Endodermal cell (in vitro differentiated cells): ENCODE results near the gene DRG2. TPM values are rescaled to one million over a fixed set of nuclear protein-coding genes. Genes with fewer than 3 reads are reported as not detected.

ENCODE experiments used
- DNase-seq: peaks from one replicate; pipeline ENCODE4 v3.0.0-alpha.2; 2017
- H3K27ac ChIP-seq: 2 replicates; pipeline ENCODE4 v1.5.1; 2013; ENCODE audit warnings: mild to moderate bottlenecking, low read depth, low read length, moderate library complexity
- H3K27me3 ChIP-seq: 2 replicates; pipeline ENCODE4 v1.6.1; 2013; ENCODE audit warnings: mild to moderate bottlenecking, low read length, moderate library complexity; ENCODE audit not compliant: insufficient read depth, control insufficient read depth, poor library complexity, severe bottlenecking
- H3K36me3 ChIP-seq: 2 replicates; pipeline ENCODE4 v1.7.0; 2013; ENCODE audit warnings: mild to moderate bottlenecking, low read length, moderate library complexity; ENCODE audit not compliant: control insufficient read depth, insufficient read depth
- H3K4me1 ChIP-seq: one replicate; pipeline ENCODE4 v1.7.0; 2013; ENCODE audit warnings: low read length; ENCODE audit not compliant: control insufficient read depth, insufficient read depth
- H3K4me3 ChIP-seq: 2 replicates; pipeline ENCODE4 v1.5.1; 2013; ENCODE audit warnings: mild to moderate bottlenecking, low read length, moderate library complexity
- H3K9ac ChIP-seq: 2 replicates; pipeline ENCODE4 v1.6.1; 2013; ENCODE audit warnings: mild to moderate bottlenecking, low read length, moderate library complexity; ENCODE audit not compliant: poor library complexity, severe bottlenecking; ENCODE audit errors: extremely low read depth
- H3K9me3 ChIP-seq: 2 replicates; pipeline ENCODE4 v1.6.1; 2013; ENCODE audit warnings: mild to moderate bottlenecking, low read length, moderate library complexity; ENCODE audit not compliant: control insufficient read depth
- H3K27ac Mint-ChIP-seq: 2 replicates; pipeline ENCODE4 v1.8.0; 2020; ENCODE audit warnings: mixed read lengths
- H3K27me3 Mint-ChIP-seq: 2 replicates; pipeline ENCODE4 v1.8.0; 2021; ENCODE audit warnings: mild to moderate bottlenecking, mixed read lengths; ENCODE audit not compliant: insufficient read depth
- H3K36me3 Mint-ChIP-seq: 2 replicates; pipeline ENCODE4 v1.8.0; 2020; ENCODE audit warnings: low read depth, mixed read lengths
- H3K4me1 Mint-ChIP-seq: 2 replicates; pipeline ENCODE4 v1.8.0; 2020; ENCODE audit warnings: mixed read lengths
- H3K4me3 Mint-ChIP-seq: 2 replicates; pipeline ENCODE4 v1.8.0; 2020; ENCODE audit warnings: mild to moderate bottlenecking, moderate library complexity, mixed read lengths
- H3K9me3 Mint-ChIP-seq: 2 replicates; pipeline ENCODE4 v1.8.0; 2020; ENCODE audit warnings: mild to moderate bottlenecking, mixed read lengths
- WGBS, 2 experiments: methylation state at CpG; one replicate each; pipeline versions ENCODE4 v1.1.5 to v1.1.7; 2013; ENCODE audit warnings: missing lambda C conversion rate in 2 of 2, mixed read lengths in 1 of 2; ENCODE audit not compliant: insufficient coverage in 1 of 2, insufficient read length in 1 of 2; 5-methylcytosine and 5-hydroxymethylcytosine counted together
- total RNA-seq, 2 donors: library from RNA; stranded (reverse); fragmentation: NEBNext Ultra II Directional in 1 of 2; extraction: Animal tissue kit (Norgen Biotek cat#: 25700) in 1 of 2; gene quantifications; 2 replicates in 1 of 2; 3 replicates in 1 of 2; pipeline ENCODE4 v1.2.1, GENCODE V29; 2021
- TF ChIP-seq, protein P1 (sequence below): fragments of 200-600 bp; sonication (generic); conservative IDR thresholded peaks from 2 replicates; pipeline ENCODE4 v1.5.0; 2021; ENCODE audit warnings: antibody characterized with exemption, mild to moderate bottlenecking

Gene DRG2
- total RNA-seq, 2 donors from 2014 or later, result 45.1 to 49.9 TPM

DNA sequence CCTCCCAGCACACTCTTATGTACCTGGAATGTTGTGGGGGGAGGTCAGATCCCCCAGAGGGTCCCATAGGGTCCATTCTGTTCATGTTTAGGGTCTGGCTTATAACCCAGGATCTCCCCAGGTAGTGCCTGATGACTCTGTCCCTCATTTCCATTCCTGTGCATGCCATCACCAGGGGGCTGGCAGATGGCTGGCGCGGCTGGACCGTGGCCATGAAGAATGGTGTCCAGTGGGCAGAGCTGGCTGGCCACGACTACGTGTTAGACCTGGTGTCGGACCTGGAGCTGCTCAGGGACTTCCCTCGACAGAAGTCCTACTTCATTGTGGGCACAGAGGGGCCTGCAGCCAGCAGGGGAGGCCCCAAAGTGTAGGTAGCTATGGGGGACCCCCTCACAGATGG, 60.8 kb downstream of the DRG2 start:
- Histone ChIP-seq H3K4me1 (peaks cover 3% of the 10 kb centered on the region), H3K4me3 (no peak overlapping the region), H3K27me3 (no peaks in the 10 kb centered on the region), H3K27ac (no peak overlapping the region), H3K9ac (no peak overlapping the region), H3K9me3 (no peaks in the 10 kb centered on the region), H3K36me3 (no peaks in the 10 kb centered on the region)
- no peaks in the 10 kb centered on the region for H3K9me3 Mint-ChIP-seq
- TF ChIP-seq, protein P1, sequence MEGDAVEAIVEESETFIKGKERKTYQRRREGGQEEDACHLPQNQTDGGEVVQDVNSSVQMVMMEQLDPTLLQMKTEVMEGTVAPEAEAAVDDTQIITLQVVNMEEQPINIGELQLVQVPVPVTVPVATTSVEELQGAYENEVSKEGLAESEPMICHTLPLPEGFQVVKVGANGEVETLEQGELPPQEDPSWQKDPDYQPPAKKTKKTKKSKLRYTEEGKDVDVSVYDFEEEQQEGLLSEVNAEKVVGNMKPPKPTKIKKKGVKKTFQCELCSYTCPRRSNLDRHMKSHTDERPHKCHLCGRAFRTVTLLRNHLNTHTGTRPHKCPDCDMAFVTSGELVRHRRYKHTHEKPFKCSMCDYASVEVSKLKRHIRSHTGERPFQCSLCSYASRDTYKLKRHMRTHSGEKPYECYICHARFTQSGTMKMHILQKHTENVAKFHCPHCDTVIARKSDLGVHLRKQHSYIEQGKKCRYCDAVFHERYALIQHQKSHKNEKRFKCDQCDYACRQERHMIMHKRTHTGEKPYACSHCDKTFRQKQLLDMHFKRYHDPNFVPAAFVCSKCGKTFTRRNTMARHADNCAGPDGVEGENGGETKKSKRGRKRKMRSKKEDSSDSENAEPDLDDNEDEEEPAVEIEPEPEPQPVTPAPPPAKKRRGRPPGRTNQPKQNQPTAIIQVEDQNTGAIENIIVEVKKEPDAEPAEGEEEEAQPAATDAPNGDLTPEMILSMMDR, result no peak
- H3K27ac Mint-ChIP-seq, result no peak overlapping the region
- 88 to 89% methylated on average over 6 to 7 of the region's 7 CpGs for WGBS, 2 experiments
- no peak for DNase-seq
- H3K4me3 Mint-ChIP-seq, result no peak overlapping the region
- H3K4me1 Mint-ChIP-seq, result no peaks in the 10 kb centered on the region
- H3K27me3 Mint-ChIP-seq, result peaks cover 12% of the 10 kb centered on the region
- H3K36me3 Mint-ChIP-seq, result no peaks in the 10 kb centered on the region

DNA sequence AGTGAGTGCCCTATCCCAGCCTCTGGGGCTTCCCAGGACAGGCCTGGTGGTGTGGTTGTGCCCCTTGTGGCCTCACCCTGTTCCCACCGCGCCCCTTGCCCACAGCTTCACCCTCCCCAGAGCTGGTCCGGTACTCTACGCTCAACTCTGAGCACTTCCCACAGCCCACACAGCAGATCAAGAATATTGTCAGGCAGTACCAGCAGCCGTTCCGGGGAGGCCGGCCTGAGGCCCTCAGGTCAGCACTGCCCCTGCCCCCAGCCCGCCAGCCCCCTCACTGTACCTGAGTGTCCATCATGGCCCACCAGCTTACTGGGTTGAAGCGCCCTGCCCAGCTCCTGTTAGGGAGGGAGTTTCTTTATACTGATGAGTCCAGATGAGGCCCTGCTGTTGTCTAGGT, 63.5 kb downstream of the DRG2 start:
- 78 to 100% methylated on average over 1 to 9 of the region's 9 CpGs for WGBS, 2 experiments
- Mint-ChIP-seq H3K9me3 (no peaks in the 10 kb centered on the region), H3K36me3 (no peaks in the 10 kb centered on the region), H3K4me1 (no peaks in the 10 kb centered on the region), H3K27ac (no peak overlapping the region), H3K4me3 (no peak overlapping the region), H3K27me3 (peaks cover 2% of the 10 kb centered on the region)
- TF ChIP-seq, protein P1, result no peak
- H3K9me3 ChIP-seq, result no peaks in the 10 kb centered on the region
- H3K27ac ChIP-seq, result peak overlapping the region; percentile 32
- DNase-seq, result no peak
- H3K27me3 ChIP-seq, result no peaks in the 10 kb centered on the region
- no peaks in the 10 kb centered on the region for H3K36me3 ChIP-seq
- peaks cover 3% of the 10 kb centered on the region for H3K4me1 ChIP-seq
- H3K4me3 ChIP-seq, result no peak overlapping the region
- no peak overlapping the region for H3K9ac ChIP-seq

DNA sequence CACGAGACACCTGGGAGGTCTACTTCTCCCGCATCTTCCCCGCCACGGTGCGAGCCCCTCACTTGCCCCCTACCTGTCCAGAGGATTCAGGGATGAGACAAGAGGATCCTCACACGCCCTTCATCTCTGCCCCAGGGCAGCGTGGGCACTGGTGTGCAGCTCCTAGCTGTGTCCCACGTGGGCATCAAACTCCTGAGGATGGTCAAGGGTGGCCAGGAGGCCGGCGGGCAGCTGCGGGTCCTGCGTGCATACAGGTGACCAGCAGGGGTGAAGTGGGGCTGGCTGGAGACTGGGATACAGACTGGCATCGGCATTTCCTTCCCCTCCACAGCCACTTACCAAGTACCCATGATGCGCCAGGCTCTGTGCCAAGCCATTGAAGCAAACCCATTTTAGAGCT, 67.4 kb downstream of the DRG2 start:
- H3K4me3 ChIP-seq, result no peak overlapping the region
- H3K4me3 Mint-ChIP-seq, result no peak overlapping the region
- no peaks in the 10 kb centered on the region for H3K36me3 Mint-ChIP-seq
- DNase-seq, result no peak
- no peaks in the 10 kb centered on the region for H3K27me3 Mint-ChIP-seq
- H3K36me3 ChIP-seq, result no peaks in the 10 kb centered on the region
- WGBS, 2 experiments, result 89 to 90% methylated on average over 12 to 14 of the region's 14 CpGs
- TF ChIP-seq, protein P1, result peak; percentile 39
- H3K4me1 Mint-ChIP-seq, result no peaks in the 10 kb centered on the region
- no peaks in the 10 kb centered on the region for H3K27me3 ChIP-seq
- H3K27ac ChIP-seq, result no peak overlapping the region
- H3K9ac ChIP-seq, result no peak overlapping the region
- peaks cover 3% of the 10 kb centered on the region for H3K4me1 ChIP-seq
- H3K9me3 ChIP-seq, result no peaks in the 10 kb centered on the region
- no peak overlapping the region for H3K27ac Mint-ChIP-seq
- H3K9me3 Mint-ChIP-seq, result no peaks in the 10 kb centered on the region
